ENCODE data around the gene NTNG1.

Gene NTNG1

DNA sequence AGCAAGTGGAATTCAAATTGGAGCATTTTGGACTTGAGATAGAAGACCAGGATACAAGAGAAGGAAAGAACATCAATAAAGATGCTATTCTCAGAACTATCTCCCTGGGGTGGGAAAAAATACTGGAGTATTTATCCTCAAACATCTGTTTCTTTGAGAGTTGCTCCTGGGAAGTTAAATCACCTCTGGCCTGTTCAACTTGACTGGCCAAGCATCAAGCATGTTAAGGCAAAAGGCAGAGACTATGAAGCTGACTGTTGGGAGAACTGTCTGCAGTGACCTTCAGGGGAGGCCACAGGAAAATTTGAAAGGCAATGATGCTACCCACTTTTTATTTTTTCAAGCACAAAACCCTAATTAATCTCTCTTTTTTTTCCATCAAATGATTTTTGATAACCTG is 239.0 kb downstream of the NTNG1 start:
- intact Hi-C loops (cut with DNase I): no loop called here

DNA sequence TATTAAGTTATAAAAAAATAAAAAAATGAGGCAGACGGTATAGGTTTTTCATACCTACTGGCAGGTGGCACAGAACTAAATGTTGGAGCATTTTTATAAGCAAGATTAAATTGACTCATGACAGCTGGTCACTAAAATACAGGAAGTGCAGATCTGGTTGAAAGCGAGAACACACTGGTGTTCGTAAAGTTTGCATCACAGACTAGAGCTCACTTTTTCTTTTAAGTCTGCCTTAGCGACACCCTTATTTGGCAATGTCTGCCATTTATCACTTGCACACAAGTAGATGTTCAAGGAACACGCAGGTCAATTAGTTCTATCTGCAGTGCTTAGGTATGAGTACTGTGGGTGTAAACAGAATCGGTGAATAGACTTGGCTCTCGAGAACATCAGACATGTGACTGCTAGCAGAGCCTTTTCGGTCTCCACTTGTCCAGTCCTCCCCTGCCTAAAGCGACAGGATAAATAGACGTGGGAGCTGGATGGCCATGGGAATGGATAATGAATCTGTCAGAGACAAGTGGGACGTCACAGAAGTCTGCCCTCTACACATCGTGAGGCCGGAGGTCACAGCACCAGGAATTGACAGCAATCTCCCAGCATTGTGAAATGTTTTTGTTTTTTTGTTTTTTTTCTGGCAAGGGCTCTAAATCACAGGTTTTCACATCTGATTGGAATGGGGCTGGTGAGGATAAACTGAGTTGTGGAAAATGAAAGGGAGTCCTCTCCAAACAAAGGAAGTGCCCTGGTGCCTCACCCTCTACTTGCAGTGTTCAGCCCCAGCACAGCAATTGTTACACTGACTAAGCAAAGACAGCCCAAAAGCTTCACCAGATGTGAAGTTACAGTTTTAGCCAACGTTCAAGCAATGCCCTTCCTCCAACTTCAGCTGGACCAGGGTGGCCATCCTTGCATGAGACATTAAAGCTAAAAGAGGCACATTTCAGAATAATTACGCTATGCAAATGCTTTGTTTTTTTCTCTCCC is 248.9 kb downstream of the NTNG1 start:
- intact Hi-C loops (cut with DNase I): no loop called here
- no peak for DNase-seq

More for the DNA sequence above, 239.0 kb downstream of the NTNG1 start:
- no peak for DNase-seq

DNA sequence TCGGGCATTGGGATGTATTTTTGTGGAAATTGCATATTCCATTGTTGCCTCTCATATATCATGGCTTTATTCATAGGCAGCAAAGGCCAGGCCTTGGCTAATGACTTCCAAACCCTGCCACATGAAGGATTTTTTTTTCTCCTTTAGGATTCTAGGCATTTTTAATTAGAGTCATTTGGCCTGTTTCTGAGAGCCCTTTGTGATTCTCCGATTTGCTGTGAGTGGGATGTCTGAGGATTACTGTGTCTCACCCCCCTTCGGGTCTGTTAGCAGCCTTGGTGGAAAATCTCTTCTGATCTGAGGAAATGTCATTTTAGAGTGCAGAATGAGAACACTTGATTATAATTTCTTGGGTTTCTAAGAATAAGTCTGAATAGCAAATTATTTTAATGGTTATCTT is 253.5 kb downstream of the NTNG1 start:
- DNase-seq: no peak
- intact Hi-C loops (cut with DNase I): no loop called here

DNA sequence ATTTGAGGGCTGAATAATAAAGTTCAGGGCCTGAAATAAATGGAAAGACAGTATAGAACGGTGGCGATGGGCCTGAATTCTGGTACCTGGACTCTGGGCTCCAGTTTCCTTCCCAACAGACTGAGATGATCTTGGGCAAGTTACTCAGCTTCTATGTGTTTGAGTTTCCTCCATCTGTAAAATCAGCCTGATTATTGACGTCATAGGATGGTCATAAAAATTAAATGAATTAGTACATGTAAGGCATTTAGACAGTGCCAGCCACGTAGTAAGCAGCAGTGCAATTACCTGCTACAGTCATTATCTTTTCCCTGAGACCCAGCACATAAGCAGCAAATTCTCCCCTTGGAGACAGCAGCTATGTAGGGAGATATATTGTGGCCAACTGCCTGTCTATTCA is 260.9 kb downstream of the NTNG1 start:
- intact Hi-C loops (cut with DNase I): no loop called here
- no peak for DNase-seq

DNA sequence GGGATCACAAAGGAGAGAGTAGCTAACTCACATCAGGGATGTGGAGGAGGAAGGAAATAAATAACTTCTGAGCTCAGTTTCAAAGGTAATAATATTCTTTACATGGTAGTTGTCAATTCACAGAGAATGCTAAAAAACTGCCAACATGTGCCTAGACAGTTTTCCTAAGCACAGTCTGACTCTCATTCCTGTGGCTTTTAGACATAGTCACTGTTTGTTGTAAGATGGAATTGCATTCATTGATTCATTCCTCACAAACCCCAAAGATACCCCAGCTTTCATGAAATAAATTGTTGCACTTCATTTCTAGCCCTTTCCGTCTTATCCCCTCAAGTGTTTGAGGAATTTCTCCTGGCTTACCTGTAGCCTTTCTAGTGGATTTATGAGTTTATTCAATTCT is 263.9 kb downstream of the NTNG1 start:
- DNase-seq: no peak
- intact Hi-C loops (cut with DNase I): no loop called here

DNA sequence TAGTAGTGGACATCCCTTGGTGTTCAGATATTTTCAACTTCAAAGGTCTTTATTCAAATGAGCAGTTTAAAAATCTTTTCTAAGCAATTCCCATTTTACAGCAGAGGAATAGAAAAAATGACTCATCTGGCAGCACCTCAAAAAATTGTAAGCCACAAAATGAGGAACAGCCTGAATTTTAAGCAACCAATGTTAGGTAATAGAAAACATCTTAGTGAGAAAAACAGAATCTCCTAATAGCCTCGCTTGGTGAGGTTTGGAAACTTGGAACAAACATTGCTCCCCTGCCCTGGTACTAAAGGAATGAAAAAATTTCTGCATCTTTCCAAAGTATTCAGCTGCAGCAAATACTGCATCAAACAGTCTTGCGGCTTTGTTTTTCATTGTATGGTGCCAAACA is 264.4 kb downstream of the NTNG1 start:
- DNase-seq: no peak
- intact Hi-C loops (cut with DNase I): no loop called here

DNA sequence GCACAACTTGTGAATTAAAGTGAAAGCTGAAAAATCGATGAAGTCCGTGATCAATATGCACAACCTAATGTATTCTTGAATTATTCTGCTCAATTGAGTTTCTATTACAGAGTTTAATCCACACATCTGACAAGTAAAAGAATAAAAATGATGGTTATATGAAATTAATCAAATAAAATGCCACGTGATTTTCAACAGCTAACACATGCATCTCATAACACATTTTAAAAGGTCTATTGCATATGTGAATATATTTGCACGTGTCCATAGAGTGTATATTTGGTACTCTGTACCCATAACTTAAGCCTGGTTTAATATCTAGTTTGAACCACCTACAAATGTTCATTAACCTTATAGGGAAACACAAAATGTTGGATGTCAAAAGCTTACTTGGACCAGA is 266.2 kb downstream of the NTNG1 start:
- intact Hi-C loops (cut with DNase I): no loop called here
- no peak for DNase-seq

DNA sequence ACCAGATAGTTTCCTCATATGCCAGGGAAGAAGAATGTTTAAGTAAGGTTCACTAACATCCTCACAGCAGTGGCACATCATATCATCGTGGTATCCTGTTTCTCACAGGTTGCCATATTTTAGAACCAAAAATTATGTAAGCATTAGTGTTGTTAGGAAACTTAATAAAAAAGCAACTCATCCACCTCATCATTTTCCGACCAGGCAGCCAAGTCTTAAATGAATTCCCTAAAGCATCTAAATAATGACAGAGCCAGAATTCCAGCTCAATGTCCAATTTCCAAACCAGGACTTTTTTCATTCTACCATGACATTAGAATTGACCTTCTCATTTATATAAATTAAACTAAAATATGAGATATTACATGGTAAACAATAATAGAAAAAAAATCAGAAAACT is 272.7 kb downstream of the NTNG1 start:
- DNase-seq: no peak
- intact Hi-C loops (cut with DNase I): no loop called here

DNA sequence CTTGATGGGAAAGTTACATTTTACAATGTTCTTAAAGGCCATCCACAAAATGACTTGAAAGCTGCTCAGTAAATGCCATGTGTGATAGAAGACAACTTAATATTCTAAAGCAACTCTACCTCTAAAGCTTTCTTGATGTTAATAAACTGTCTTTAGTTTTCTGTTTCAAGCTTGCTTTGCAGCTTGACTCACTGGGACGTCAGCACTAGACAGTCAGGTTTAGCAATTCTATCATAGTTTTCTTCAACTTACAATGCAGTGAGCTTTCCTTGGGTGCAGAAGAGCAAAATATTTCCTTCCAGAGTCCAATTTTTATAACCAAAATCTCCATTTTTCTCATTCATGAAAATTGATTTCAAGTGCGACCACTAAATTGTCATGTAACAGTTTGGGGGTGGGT is 273.1 kb downstream of the NTNG1 start:
- intact Hi-C loops (cut with DNase I): no loop called here
- no peak for DNase-seq

DNA sequence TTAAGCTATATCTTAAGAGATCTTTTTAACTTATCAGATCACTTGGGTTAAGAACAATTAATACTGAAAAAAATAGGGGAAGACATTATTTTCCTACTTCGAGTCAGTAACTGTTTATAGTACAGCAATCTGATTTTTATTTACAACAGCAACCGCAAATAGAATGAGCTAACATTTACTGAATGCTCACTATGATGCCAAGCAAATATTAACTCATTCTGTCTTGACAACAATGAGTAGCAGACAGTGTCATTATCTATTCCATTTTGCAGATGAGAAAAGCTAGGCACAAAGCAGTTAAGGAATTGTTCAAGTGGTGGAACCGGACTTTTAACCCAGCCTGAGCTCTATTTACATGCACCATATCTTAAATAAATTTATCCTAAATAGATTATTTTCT is 273.7 kb downstream of the NTNG1 start:
- intact Hi-C loops (cut with DNase I): no loop called here
- DNase-seq: no peak

DNA sequence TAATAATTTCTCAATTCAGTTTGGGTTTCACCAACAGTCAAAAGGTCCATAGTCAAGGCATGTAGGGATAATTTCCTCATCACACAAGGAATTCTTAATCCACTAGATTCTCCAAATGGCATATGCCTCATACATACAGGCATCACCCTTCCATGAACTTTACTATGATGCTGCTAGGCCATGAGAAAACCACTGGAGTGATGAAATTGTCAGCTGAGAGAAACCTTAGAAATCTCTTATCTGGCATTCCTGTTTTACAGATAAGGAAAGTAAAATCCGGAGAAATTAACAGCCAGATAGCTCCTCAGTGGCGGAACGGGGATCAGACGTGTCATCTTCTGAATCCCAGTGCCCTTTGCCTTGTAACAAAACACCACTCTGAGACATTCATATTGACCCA is 274.4 kb downstream of the NTNG1 start:
- intact Hi-C loops (cut with DNase I): no loop called here
- no peak for DNase-seq

DNA sequence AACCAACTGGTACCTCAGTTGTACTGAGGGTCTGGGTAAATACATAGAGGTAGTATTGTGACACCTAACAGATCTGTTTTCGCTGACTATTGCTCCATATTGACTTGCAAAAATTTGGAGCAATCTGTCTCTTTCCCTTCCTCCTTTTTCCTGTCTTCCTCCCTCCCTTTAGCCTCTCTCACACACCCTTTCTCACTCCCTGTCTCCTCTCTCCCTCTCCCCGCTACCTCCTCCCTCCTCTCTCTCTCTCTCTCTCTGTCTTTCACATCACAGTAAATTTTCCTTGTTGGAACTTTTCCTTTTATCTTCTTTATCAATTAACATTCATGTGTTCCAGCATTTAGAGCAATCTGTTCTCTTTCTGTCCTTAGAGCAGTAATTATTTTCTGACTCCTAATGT is 278.2 kb downstream of the NTNG1 start:
- DNase-seq: no peak
- intact Hi-C loops (cut with DNase I): no loop called here

DNA sequence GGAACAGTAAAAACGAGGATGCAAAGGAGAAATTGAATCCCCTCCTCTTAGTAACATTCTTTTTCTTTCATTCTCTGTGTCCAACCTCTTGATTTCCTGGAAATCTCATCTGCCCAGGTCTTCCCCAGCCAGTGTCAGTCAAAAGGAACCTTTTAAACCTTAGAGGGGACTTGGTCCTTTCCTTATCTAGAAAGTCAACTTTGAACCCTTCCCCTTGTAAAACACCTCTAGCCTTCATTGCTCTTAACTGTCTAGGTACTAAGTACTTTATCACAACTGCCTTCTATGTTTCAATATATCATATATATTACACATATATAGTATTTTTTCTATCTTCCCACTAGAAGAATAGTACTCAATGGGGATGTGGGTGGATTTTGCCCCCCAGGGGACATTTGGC is 282.1 kb downstream of the NTNG1 start:
- DNase-seq: no peak
- intact Hi-C loops (cut with DNase I): no loop called here

DNA sequence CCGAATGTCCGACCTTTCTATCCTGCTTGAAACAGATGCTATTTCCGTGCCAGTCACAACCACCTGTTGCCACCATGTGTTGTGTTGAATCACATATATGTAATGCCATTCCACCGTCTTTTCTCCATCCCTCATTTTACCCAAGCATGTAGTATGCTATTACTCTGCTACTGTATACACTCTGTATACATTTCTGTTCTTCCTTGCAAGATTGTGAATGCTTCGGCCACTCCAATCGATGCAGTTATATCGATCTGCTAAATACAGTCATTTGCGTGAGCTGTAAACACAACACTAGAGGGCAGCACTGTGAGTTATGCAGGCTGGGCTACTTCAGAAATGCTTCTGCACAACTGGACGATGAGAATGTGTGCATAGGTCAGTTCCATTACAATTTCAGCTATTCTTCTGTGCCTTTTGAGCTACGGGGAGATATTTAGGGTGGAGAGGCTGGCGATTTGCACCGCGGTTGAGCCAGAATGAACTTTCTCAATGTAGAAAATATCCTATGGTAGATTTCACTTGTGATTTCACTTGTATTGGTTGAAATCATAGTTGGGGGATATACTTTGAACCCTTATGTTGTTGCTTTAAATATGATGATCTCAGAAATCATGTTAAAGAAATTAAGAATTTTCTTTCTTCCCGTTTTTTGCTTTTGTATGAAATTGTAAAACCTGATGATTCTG is 289.8 kb downstream of the NTNG1 start:
- DNase-seq: peak in 2 of 10 donors; percentile 12 to 24
- intact Hi-C loops (cut with DNase I): loop anchor here (2.0 kb wide), 1 partner anchor 320 kb away; no protein-coding TSS in a partner anchor

DNA sequence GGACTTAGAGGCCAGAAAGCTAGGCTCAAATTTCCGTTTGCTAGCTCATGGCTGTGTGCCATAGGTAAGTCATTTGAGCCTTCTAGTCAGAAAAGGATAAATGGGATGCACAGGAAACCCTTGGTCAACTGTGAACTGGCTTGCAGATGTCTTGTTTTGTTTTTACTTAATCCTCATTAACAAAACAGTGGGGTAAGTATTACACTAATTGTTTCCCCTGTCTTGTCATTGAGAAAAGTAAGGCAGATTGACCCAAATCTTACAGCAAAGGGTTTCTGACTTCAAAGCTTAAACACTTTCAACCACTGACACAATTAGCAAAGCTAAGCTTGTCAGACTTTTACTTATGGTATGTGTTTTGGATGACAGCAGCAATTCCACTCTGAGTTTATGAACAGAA is 291.3 kb downstream of the NTNG1 start:
- intact Hi-C loops (cut with DNase I): no loop called here
- DNase-seq: no peak

DNA sequence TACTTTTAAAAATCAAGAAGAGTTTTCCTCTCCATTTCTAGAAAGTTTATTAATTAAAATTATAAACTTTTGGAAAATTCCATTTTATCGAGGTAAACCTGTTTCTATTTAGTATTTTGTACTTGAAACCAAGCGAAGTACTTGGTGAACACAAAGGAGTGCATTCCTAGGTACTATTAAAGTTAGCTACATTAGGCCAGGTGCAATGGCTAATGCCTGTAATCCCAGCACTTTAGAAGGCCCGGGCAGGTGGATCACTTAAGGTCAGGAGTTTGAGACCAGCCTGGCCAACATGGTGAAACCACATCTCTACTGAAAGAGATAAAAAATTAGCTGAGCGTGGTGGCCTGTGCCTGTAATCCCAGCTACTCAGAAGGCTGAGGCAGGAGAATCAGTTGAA is 292.2 kb downstream of the NTNG1 start:
- intact Hi-C loops (cut with DNase I): no loop called here
- no peak for DNase-seq

DNA sequence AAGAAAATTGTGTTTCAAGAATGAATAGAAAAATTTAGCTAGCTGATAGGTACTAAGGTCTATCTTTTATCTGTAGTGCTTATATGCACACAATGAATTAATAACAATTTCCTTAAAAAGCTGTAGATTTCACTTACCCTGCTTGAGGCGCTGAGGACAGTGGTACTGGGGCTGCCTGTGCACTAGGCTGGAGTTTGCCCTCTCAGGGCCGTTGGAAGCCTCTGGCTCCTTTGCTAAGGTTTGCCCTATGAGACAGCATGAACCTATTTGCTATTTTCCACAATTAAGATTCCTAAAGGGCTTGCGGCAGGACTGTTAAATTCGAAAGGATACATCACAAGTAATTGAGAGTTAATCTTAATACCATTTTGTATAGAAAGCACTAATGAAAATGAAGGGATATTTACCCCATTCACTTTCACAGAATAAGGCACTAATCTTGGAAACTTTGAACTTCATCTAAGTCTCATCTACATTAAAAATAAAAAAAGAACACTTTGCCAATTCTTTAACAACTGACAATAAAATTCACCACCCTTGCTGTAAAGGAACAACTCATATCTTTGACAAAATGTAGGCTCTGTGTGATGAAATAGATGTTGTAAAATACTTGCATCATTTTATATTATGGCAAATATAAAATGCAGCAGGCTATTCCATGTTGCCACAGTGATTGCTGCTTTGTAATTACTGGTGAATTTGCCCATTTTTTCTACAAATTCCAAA is 293.0 kb downstream of the NTNG1 start:
- no peak for DNase-seq
- intact Hi-C loops (cut with DNase I): no loop called here

DNA sequence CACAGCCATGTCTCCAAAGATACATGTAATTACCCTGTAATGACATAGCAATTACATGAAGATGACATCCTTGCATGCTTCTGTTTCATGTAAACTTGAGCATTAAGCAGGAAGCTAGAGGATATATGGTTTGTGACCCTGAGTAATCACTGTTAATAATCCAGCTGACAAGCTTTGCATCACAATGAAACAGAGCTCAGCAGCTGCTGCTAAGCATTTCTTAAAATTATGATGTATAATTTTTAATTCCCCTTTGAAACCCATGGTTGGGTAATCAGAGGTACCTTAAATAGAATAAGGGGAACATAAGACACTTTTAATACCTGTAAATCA is 293.5 kb downstream of the NTNG1 start:
- no peak for DNase-seq
- intact Hi-C loops (cut with DNase I): no loop called here

DNA sequence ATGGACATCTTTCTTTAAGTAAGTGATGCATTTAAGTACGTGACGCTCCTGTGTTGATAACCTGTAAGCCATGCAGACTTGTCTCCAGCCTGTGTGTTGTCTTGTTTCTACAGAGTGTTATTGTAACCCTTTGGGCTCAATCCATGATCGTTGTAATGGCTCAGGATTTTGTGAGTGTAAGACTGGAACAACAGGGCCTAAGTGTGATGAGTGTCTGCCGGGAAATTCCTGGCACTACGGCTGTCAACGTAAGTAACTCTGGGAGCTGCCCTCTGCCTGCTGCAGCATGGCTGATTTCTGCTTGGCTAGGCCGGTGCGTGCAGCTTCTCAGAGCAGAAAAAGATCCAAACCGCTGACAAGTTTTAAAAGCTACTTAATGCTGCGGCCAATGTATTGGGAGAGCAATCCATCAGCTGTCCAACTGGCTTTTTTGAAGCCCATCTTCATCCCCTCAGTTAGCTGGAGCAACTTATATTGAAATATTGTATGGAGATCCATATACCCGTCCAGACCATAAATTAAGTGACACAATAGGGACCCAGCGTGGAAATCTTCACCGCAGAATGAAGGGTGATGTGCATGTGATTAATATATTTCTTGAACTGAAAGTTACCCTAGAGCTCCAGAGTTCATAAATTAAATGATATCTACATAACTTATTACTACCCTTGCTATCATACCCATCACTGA is 295.9 kb downstream of the NTNG1 start:
- intact Hi-C loops (cut with DNase I): no loop called here
- no peak for DNase-seq

DNA sequence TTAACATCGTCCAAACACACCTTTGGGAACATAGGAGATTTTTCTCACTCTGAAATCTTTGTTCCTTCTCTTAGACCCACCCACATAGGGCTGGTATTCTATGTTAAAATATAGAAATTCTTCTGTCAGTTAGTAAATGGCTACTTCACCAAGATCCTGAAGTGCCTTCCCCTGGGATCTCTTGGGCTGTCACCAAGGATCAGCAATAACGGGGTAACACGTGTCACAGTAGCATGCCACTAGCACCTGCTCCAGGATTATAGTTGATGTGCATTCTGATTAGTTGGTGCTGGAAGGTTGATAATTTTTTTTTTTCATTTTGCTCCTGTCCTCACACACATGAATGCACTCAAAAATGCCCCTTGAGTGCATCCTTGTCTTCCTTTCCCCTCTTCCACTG is 298.7 kb downstream of the NTNG1 start:
- intact Hi-C loops (cut with DNase I): no loop called here
- no peak for DNase-seq

DNA sequence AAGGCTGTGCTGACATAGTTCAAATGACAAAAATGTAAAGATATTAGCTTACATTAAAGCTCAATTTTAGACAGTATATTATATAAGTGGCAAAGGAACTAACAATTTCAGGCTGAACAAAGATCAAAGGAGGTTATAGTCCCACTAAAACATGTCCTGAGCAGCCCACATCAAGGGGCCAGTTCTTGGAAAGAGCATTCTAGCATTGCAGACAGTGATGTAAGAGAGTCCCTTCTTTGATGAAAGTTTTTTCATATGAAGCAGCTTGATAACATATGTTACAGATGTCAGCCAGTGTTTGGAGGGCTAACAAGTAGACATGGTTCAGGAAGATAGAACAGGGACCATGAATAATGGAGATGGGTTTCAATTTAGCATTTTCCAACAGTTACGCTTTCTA is 301.7 kb downstream of the NTNG1 start:
- DNase-seq: no peak
- intact Hi-C loops (cut with DNase I): no loop called here

All from posterior cingulate gyrus (tissue), 11 donors.